KMS-11 (cell line): ENCODE measurements around the gene ITGB4.

Experiments used
- H2AFZ ChIP-seq: fragments of 200-600 bp; sonication (generic); 2 replicates; pipeline ENCODE4 v1.6.1; 2016; ENCODE audit warnings: antibody characterized with exemption, mixed run types, low read depth
- H3K27ac ChIP-seq: fragments of 200-600 bp; sonication (generic); 2 replicates; pipeline ENCODE4 v1.6.1; 2016; ENCODE audit warnings: mild to moderate bottlenecking, mixed run types
- H3K27me3 ChIP-seq: fragments of 200-600 bp; sonication (generic); 2 replicates; pipeline ENCODE4 v1.6.1; 2017; ENCODE audit warnings: mild to moderate bottlenecking, low read depth, mixed run types, moderate library complexity; ENCODE audit not compliant: insufficient read depth
- H3K36me3 ChIP-seq: fragments of 200-600 bp; sonication (generic); 2 replicates; pipeline ENCODE4 v1.6.1; 2017; ENCODE audit warnings: mild to moderate bottlenecking, mixed run types; ENCODE audit not compliant: insufficient read depth
- H3K4me1 ChIP-seq: fragments of 200-600 bp; sonication (generic); 2 replicates; pipeline ENCODE4 v1.6.1; 2016; ENCODE audit warnings: mild to moderate bottlenecking, low read depth, mixed run types; ENCODE audit not compliant: poor library complexity, severe bottlenecking
- H3K4me2 ChIP-seq: fragments of 200-600 bp; sonication (generic); 2 replicates; pipeline ENCODE4 v1.7.0; 2016; ENCODE audit warnings: mild to moderate bottlenecking, mixed run types
- H3K4me3 ChIP-seq: fragments of 200-600 bp; sonication (generic); IDR thresholded peaks from 2 replicates; pipeline ENCODE4 v1.6.1; 2017; ENCODE audit warnings: low read depth, low read length, mixed read lengths; ENCODE audit not compliant: insufficient read depth
- H3K79me2 ChIP-seq: fragments of 200-600 bp; sonication (generic); 2 replicates; pipeline ENCODE4 v1.6.1; 2016; ENCODE audit warnings: low read depth, mixed run types; ENCODE audit not compliant: insufficient read depth
- H3K9ac ChIP-seq: fragments of 200-600 bp; sonication (generic); 2 replicates; pipeline ENCODE4 v1.6.1; 2016; ENCODE audit warnings: mild to moderate bottlenecking, mixed run types
- H4K20me1 ChIP-seq: fragments of 200-600 bp; sonication (generic); 2 replicates; pipeline ENCODE4 v1.6.1; 2016; ENCODE audit warnings: mild to moderate bottlenecking, mixed run types; ENCODE audit not compliant: insufficient read depth
- CTCF ChIP-seq: fragments of 200-600 bp; sonication (generic); conservative IDR thresholded peaks from 2 replicates; pipeline ENCODE4 v1.6.1; 2017; ENCODE audit warnings: low read depth, mild to moderate bottlenecking, antibody characterized with exemption, low read length, moderate library complexity, mixed read lengths

ITGB4 gene

GRCh38 chr17:75795820-75796607, 74.8 kb downstream of the ITGB4 start:
- no peaks in the 10 kb centered on the region for H3K79me2 ChIP-seq
- no peak overlapping the region for H2AFZ ChIP-seq
- H3K4me1 ChIP-seq: no peaks in the 10 kb centered on the region
- H3K36me3 ChIP-seq: no peaks in the 10 kb centered on the region
- no peaks in the 10 kb centered on the region for H3K27me3 ChIP-seq
- no peak overlapping the region for H3K9ac ChIP-seq
- TF ChIP-seq CTCF: no peak
- H4K20me1 ChIP-seq: no peaks in the 10 kb centered on the region
- H3K27ac ChIP-seq: no peak overlapping the region
- H3K4me3 ChIP-seq: no peak overlapping the region
- H3K4me2 ChIP-seq: no peak overlapping the region

DNA sequence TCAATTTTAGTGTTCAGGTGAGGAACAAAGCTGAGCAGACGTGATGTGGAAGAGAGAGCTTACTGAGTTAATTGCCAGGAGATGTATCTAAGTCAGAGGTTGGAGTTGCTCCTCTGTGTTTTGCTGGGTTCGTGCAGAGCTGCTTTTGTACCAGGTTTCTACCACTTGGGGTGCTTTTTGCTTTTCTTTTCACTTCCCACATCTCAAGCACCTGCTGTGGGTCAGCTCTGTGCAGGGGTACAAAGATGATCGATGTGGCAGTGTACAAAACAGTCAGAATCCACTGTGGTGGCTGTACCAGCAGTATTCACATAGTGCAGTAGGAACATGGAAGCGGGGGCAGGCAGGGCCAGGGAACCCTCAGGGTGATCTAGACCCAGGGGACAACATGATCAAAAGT, 78.1 kb downstream of the ITGB4 start:
- Histone ChIP-seq H2AFZ (no peak overlapping the region), H3K4me1 (peaks cover 12% of the 10 kb centered on the region), H3K4me3 (no peak overlapping the region), H3K79me2 (no peaks in the 10 kb centered on the region; the same call in 1 of the 2 replicates), H3K27me3 (no peaks in the 10 kb centered on the region), H3K4me2 (no peak overlapping the region), H3K27ac (no peak overlapping the region), H4K20me1 (no peaks in the 10 kb centered on the region), H3K36me3 (no peaks in the 10 kb centered on the region), H3K9ac (no peak overlapping the region)
- no peak for TF ChIP-seq CTCF

DNA sequence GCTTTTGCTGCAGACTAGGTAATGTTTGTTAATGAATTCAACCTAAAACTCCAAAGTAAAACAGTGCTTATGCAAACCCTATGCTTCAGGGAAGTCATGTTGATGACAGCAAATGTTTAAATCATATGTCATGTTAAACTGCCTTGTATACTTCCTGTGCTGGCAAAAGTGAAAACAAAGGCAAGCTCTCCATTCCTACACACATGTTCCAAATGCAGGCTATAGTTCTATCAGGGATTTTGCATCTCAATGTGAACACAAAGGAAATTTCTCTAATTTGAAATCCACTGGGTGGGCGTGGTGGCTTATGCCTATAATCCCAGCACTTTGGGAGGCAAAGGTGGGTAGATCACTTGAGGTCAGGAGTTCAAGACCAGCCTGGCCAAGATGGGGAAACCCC, 82.6 kb downstream of the ITGB4 start:
- Histone ChIP-seq H3K4me3 (no peak overlapping the region), H3K4me1 (peaks cover 13% of the 10 kb centered on the region), H3K4me2 (no peak overlapping the region), H2AFZ (no peak overlapping the region), H4K20me1 (no peaks in the 10 kb centered on the region), H3K79me2 (no peaks in the 10 kb centered on the region; the same call in 1 of the 2 replicates), H3K36me3 (no peaks in the 10 kb centered on the region), H3K27ac (no peak overlapping the region), H3K9ac (no peak overlapping the region), H3K27me3 (no peaks in the 10 kb centered on the region)
- no peak for TF ChIP-seq CTCF

DNA sequence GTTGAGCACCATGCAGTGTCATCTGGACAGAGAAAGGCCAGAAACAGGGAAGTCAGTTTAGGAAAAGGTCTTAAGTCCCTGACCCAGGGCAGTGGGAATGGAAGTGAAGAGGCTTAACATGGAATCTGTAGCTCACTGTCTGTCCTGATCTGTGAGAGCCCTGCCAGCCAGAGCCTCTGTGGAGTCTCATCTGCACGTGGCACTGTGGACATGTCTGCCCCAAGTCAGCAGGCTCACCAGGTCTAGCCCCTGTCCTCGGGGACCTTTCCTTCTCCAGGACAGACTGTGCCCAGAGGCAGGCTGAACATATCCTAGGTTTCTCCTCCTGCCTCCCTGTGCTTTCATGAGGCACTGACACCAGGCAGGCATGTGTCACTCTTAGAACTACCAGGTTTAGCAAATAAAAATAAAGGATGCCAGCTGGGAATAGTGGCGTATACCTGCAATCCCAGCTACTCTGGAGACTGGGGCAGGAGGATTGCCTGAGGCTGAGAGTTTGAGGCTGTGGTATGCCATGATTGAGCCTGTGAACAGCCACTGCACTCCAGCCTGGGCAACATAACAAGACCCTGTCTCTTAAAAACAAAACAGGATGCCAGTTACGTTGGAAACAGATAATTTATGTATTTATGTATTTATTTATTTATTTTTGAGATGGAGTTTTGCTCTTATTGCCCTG, 85.7 kb downstream of the ITGB4 start:
- Histone ChIP-seq H3K4me1 (peaks cover 11% of the 10 kb centered on the region), H3K4me2 (no peak overlapping the region), H3K9ac (no peak overlapping the region), H2AFZ (no peak overlapping the region), H4K20me1 (no peaks in the 10 kb centered on the region), H3K4me3 (no peak overlapping the region), H3K79me2 (no peaks in the 10 kb centered on the region; the same call in 1 of the 2 replicates), H3K27ac (no peak overlapping the region), H3K27me3 (no peaks in the 10 kb centered on the region), H3K36me3 (no peaks in the 10 kb centered on the region)
- TF ChIP-seq CTCF: no peak
